Measurements from ENCODE around the gene BBS9.

The BBS9 gene

GRCh38 chr7:33636359-33636758 is 507.0 kb downstream of the BBS9 start:
- no peak overlapping the region for H3K27ac ChIP-seq
- TF ChIP-seq CTCF (conservative IDR thresholded peaks at IDR 0.05) = no peak
- TF ChIP-seq ZFX (IDR thresholded peaks at IDR 0.05) = no peak

- no peak overlapping the region for H3K27ac ChIP-seq
- TF ChIP-seq CTCF (conservative IDR thresholded peaks at IDR 0.05) (no peak), ZFX (IDR thresholded peaks at IDR 0.05) (no peak)
Measured at GRCh38 chr7:33639552-33640197, 510.3 kb downstream of the BBS9 start.

- TF ChIP-seq ZFX (IDR thresholded peaks at IDR 0.05) = no peak
- TF ChIP-seq CTCF (conservative IDR thresholded peaks at IDR 0.05) = no peak
- H3K27ac ChIP-seq = no peak overlapping the region
Measured at GRCh38 chr7:33640741-33641140, 511.4 kb downstream of the BBS9 start.

- H3K27ac ChIP-seq = no peak overlapping the region
- TF ChIP-seq CTCF (conservative IDR thresholded peaks at IDR 0.05) = no peak
- no peak for TF ChIP-seq ZFX (IDR thresholded peaks at IDR 0.05)
Measured at GRCh38 chr7:33642312-33642711, 512.9 kb downstream of the BBS9 start.

- H3K27ac ChIP-seq = no peak overlapping the region
- TF ChIP-seq ZFX (IDR thresholded peaks at IDR 0.05) (no peak), CTCF (conservative IDR thresholded peaks at IDR 0.05) (no peak)
Measured at GRCh38 chr7:33643530-33643929, 514.2 kb downstream of the BBS9 start.

- TF ChIP-seq ZFX (IDR thresholded peaks at IDR 0.05) = no peak
- TF ChIP-seq CTCF (conservative IDR thresholded peaks at IDR 0.05) = no peak
- H3K27ac ChIP-seq = no peak overlapping the region
Measured at GRCh38 chr7:33644489-33644888, 515.1 kb downstream of the BBS9 start.

GRCh38 chr7:33645104-33645503 is 515.7 kb downstream of the BBS9 start:
- TF ChIP-seq CTCF (conservative IDR thresholded peaks at IDR 0.05) = no peak

More at GRCh38 chr7:33645104-33645503, 515.7 kb downstream of the BBS9 start:
- H3K27ac ChIP-seq = no peak overlapping the region

Measured in C4-2B (cell line).